HG03378 (cell line): ENCODE measurements around the gene ADAMTSL1.
A peak's percentile ranks its signal among the peaks of the same experiment; 100 is the strongest.

Experiments used
- ATAC-seq: cut with Tn5 transposase; IDR thresholded peaks from one replicate; pipeline ENCODE4 v1.9.1; 2021; ENCODE audit warnings: mild to moderate bottlenecking, moderate library complexity; ENCODE audit not compliant: unreplicated experiment

Gene ADAMTSL1

GRCh38 chr9:18848657-18849056 lies 374.7 kb downstream of the ADAMTSL1 start:
- no peak for ATAC-seq

GRCh38 chr9:18849270-18849669 lies 375.3 kb downstream of the ADAMTSL1 start:
- no peak for ATAC-seq

GRCh38 chr9:18849890-18850677 lies 376.1 kb downstream of the ADAMTSL1 start:
- no peak for ATAC-seq

- ATAC-seq: no peak
Observed at GRCh38 chr9:18851069-18851795, 377.3 kb downstream of the ADAMTSL1 start.

GRCh38 chr9:18855656-18856055 lies 381.7 kb downstream of the ADAMTSL1 start:
- ATAC-seq: no peak

GRCh38 chr9:18857334-18857733 lies 383.4 kb downstream of the ADAMTSL1 start:
- no peak for ATAC-seq

GRCh38 chr9:18857769-18858168 lies 383.8 kb downstream of the ADAMTSL1 start:
- ATAC-seq: no peak

GRCh38 chr9:18861609-18862544 lies 387.9 kb downstream of the ADAMTSL1 start:
- no peak for ATAC-seq

- ATAC-seq: no peak
Observed at GRCh38 chr9:18863791-18864190, 389.8 kb downstream of the ADAMTSL1 start.

GRCh38 chr9:18864516-18864915 lies 390.6 kb downstream of the ADAMTSL1 start:
- ATAC-seq: no peak

GRCh38 chr9:18865542-18865941 lies 391.6 kb downstream of the ADAMTSL1 start:
- ATAC-seq: no peak

GRCh38 chr9:18866121-18866831 lies 392.3 kb downstream of the ADAMTSL1 start:
- no peak for ATAC-seq

GRCh38 chr9:18869725-18870124 lies 395.8 kb downstream of the ADAMTSL1 start:
- no peak for ATAC-seq

GRCh38 chr9:18874069-18874468 lies 400.1 kb downstream of the ADAMTSL1 start:
- ATAC-seq: peak; percentile 74

- ATAC-seq: peak; percentile 51
Observed at GRCh38 chr9:18874990-18875389, 401.0 kb downstream of the ADAMTSL1 start.

GRCh38 chr9:18877984-18878383 lies 404.0 kb downstream of the ADAMTSL1 start:
- no peak for ATAC-seq

GRCh38 chr9:18881758-18882157 lies 407.8 kb downstream of the ADAMTSL1 start:
- ATAC-seq: no peak

- ATAC-seq: no peak
Observed at GRCh38 chr9:18887546-18887945, 413.6 kb downstream of the ADAMTSL1 start.

- no peak for ATAC-seq
Observed at GRCh38 chr9:18888290-18888689, 414.3 kb downstream of the ADAMTSL1 start.

- ATAC-seq: no peak
Observed at GRCh38 chr9:18889550-18889949, 415.6 kb downstream of the ADAMTSL1 start.

GRCh38 chr9:18890372-18890771 lies 416.4 kb downstream of the ADAMTSL1 start:
- peak; percentile 65 for ATAC-seq
